Measurements from ENCODE around the gene GALNTL6.

The GALNTL6 gene

DNA sequence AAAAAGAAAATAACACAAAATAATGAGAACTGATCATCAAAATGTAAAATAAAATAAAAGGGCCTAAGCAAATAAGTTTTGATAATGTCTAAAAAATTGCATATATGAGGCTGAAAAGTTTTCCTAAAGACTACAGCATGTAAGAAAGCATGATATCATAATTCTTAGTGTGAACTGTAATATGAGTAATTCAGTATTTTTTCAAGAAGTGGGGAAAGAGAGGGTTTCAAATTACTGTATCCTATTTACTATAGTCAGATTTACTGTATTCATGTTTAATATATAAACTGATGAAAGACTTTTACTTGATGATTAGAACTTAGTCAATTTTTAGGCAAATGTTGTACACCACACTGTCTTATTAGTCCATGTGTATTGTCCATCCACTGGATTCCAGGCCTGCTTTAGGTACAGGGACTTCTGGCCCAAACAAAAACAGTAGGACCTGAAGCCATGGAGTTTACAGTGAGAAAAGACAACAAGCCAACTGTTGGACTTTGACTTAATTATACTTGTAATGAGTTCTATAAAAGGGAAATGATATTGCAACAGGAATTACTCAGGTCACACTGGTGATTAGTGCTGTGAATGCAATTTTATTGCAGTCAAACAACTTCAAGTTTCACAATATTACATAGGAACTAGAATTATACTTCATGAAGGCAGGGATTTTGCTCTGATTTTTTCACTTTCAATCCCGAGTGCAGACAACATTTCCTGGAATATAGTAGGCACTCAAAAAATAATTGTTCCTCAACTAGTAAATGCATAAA lies 837.7 kb downstream of the GALNTL6 start:
- no peak for DNase-seq (ENCODE audit: low read depth in 3 of 3, low spot score in 1 of 3)

DNA sequence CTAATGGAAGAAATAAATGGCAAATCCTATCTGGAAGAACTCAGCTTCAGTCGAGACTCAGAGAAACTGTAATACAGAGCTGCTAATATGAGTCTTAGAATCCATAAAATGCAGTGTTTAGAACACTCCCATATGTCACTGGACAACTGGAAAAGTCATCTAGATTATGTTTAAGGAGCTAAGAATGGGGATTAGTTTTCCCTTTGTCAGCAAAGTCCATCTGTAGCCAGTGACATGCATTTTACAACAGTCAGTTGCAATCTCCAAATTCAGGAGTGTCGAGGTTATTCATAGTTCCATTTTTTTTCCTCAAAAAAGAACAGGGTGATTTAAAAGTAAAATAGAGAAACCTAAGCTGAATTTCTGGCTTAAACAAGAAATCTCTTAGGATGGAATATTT lies 838.8 kb downstream of the GALNTL6 start:
- no peak for DNase-seq (ENCODE audit: low read depth in 3 of 3, low spot score in 1 of 3)

DNA sequence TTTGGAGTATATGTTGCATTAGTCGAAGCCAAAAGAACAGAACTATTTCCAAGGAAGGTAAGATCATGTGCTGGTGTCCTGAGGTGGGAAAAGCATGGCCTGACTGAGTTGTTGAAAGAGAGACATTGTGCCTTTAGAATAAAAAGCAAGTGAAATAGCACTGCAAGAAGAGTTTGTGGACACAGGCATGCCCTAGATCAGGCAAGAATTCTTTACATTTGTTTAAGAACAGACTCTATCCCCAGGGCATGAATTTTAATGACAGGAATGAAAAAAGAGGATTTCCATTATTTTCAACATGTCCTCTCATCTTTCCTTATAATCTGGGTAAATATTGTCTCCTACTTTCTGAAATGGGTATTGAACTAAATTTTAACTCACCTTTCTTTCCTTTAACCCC lies 839.2 kb downstream of the GALNTL6 start:
- no peak for DNase-seq (ENCODE audit: low read depth in 3 of 3, low spot score in 1 of 3)

DNA sequence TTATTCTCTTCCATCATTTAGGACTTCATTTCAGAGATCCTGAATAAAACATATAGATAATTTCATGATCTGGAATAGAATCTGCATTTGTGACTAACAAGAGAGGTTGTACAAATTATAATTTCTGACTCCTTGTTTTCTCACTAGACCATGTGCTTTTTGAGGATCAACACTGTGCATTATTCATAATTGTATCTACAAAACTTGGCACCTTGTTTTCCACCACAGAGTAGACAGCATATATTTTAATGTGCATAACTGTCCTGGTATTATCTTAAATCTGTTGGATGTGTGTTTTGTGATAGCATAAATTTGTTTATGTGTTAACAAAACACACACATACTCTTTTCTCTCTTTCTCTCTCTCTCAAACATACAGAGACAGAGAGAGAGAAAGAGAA lies 840.5 kb downstream of the GALNTL6 start:
- DNase-seq (ENCODE audit: low read depth in 3 of 3, low spot score in 1 of 3): no peak

DNA sequence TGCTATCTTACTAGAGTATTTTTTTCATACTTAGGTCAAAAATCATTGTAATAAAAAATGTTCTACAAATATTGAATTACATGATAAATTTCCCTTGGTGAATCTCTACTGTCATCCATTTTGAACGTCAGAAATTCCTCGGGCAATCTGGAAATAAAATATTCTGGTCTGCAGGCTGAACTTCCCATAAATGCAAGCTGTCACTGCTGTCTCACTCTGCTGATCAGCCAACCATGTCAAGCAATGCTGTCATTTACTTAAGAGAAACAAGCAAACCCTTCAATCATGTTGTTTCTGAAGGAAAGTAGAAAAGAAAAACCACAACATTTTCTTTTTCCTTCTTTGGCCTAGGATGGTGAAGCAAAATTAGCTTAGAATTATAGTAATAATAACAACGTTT lies 841.3 kb downstream of the GALNTL6 start:
- DNase-seq (ENCODE audit: low read depth in 3 of 3, low spot score in 1 of 3): no peak

DNA sequence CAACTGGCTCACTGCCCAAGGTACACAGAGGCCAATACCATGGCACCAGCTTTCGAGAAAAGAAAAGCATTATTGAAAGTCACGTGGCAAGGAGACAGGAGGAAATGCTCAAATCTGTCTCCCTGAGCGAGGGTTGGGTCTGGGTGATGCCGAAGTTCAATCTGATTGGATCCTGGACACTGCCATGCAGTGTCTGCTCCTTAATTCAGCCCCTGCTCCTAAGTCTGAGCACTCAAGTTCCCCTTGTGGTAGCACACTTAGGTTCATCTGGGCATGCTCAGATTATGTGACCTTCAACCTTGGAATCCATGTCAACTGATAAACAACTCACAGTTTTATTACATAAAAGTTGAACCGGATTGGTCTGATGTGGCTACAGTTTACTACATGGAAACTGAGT lies 842.9 kb downstream of the GALNTL6 start:
- no peak for DNase-seq (ENCODE audit: low read depth in 3 of 3, low spot score in 1 of 3)

DNA sequence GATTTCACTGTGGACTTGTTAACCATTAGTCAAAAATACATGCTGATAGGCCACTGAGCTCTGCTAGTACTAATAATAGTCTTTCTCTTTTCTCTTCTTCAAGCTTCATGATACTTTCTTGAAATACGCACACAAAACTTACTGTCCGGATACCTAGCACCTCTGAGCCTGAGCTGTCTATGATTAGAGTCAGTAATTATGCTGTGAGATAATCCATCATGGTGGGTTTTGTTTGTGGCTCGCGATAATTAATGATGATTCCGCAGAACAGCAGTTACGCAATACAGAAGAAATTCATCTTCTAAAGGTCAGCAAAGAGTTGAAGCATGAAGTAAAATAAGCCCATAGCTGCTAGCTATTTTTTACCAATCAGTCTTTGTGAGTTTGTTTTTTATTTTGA lies 843.9 kb downstream of the GALNTL6 start:
- DNase-seq (ENCODE audit: low read depth in 3 of 3, low spot score in 1 of 3): no peak

DNA sequence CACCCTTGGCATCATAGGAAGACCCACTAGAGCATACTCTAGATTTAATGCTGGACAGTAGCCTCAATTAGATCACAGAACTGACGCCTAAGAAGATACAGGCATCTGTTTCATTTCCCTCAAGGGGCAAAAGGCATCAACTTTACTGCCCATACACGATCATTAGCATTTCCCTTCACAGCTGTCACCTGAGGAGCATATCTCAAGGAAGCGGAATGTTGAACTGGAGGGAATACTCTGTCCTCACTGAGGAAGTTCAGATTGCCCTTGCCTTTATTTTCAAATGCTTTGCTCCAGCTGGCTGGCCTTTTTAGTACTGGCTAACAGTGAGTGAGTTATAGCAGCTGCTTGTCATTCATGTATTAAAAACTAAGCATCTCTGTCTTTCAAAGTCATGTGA lies 847.0 kb downstream of the GALNTL6 start:
- no peak for DNase-seq (ENCODE audit: low read depth in 3 of 3, low spot score in 1 of 3)

DNA sequence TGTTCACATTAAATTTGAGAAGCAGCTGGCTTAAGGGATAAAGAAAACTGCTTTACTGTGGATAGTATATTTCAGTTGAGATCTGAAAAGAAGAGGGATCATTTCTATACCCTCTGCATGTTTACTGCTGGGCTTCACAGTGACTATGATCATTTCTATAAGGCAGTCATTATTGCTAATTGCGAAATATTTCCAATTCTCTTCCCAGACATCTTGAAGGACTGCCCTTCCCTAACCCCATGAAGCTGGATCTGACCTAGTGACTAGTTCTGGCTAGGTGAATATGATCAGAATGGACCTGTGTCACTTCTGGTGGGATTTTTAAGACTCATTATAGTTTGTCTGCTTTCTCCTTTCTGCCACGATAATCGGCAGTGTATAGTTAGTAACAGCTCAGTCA lies 848.9 kb downstream of the GALNTL6 start:
- no peak for DNase-seq (ENCODE audit: low read depth in 3 of 3, low spot score in 1 of 3)

DNA sequence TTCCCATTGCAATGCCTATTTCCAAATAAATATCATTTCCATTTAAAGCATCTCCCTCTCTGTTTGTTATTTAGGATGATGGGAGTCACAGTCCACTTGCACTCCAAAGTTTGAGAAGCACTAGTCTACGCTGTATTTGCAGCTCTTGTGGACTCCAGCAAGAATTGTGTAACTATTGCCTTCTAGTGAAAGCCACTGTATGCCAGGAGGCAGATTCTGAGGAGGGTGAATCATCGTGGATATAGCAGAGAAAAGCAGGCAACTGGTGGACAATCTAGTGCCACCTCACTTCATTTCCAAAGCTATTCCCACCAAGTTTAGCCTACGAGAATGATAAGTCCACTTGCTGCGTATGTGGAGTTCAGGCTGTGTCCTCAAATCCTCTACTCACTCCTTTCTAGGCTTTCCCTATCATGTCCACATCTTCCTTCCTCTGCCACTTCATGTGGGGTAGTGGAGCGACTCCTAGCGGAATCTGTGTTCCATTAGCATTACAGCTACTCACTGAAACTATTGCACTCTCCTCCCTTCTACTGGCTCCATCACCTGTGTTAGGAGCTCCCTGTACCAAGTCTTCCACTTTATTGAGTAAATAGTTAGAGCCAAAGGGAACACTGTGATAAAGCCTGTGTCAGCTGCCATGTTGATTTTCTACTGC lies 853.6 kb downstream of the GALNTL6 start:
- no peak for DNase-seq (ENCODE audit: low read depth in 3 of 3, low spot score in 1 of 3)

DNA sequence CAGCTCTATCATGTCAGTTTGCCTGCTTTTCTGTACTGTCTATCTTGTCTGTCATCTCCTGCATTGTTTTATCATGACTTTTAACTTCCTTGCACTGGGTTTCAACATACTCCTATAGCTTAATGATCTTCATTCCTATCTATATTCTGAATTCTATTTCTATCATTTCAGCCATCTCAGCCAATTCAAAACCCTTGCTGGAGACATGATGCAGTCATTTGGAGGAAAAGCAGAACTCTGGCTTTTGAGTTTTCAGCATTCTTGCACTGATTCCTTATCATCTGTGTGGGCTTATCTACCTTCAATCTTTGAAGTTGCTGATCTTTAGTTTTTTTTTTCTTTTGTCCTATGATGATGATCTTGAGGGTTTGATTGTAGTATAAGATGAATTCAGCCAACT lies 861.6 kb downstream of the GALNTL6 start:
- DNase-seq (ENCODE audit: low read depth in 3 of 3, low spot score in 1 of 3): no peak

DNA sequence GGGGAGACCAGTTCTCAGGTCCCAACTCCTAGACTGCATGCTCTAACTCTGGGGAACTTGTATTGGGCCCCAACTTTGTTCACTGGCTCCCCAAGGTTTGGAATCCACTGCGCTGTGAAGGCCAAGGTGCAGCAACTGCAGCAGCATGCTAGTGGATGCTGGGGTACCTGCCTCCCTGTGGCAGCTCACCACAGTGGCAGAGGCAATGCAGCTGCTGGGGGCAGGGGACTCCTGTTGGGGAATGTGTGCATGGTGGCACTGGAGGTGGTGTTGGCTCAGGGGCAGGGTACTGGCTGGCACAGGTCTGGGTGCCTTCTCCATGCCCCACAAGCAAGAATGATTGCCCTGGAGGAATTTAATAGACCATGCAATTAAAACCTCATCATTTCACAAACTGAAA lies 862.0 kb downstream of the GALNTL6 start:
- DNase-seq (ENCODE audit: low read depth in 3 of 3, low spot score in 1 of 3): no peak

DNA sequence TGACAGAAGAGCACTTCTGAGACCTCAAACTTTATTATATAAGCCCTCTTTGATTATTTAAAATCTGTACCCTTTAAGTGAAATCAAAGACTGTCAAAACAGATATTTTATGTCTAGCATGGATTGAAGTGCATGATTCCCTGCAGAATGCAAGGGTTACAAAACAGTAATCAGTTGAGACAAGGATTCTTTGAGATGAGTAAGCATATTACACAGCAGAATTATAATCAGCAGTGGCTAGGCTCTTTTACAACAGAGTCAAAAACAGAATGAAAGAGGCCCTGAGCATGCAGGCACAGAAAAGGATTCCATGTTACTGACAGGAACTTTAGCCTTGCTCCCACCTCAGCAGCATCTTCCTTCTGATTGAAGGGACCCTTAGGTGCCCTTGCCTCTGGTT lies 867.5 kb downstream of the GALNTL6 start:
- DNase-seq (ENCODE audit: low read depth in 3 of 3, low spot score in 1 of 3): no peak

DNA sequence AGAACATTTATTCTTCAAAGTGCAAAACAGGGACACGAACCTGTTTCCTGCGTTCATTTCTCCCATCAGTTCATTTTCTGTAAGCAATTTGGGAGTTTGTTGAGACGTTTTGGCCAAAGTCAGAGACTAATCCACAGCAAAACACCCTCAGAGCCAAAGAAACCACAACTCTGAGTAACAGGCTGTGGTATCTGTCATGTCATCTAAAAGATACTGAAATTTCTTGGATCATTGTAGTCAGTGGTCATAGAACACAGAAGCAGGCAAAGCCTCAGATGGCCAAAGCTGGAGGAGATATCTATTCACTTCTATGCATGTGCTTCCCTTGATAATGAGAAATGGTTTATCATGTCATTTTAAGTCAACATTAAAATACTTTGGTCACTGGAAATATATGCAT lies 869.8 kb downstream of the GALNTL6 start:
- DNase-seq (ENCODE audit: low read depth in 3 of 3, low spot score in 1 of 3): no peak

DNA sequence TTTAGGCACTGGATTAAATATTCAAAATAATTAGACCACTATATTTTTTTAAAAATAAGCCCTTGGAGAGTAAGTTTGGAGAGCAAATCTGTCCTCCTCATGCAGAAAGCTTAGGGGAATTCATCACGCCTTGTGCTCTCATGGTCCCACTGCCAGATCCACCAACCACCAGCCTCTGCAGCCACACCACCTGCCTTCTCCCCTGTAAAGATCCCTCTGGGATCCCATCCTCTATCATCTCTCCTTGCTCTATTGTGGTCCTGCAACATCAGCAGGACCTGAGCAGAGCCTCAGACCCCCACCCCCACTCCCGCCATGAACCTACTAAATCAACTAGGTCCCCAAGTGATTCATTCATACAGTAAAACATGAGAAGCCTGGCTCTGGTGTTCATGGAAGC lies 872.8 kb downstream of the GALNTL6 start:
- no peak for DNase-seq (ENCODE audit: low read depth in 3 of 3, low spot score in 1 of 3)

DNA sequence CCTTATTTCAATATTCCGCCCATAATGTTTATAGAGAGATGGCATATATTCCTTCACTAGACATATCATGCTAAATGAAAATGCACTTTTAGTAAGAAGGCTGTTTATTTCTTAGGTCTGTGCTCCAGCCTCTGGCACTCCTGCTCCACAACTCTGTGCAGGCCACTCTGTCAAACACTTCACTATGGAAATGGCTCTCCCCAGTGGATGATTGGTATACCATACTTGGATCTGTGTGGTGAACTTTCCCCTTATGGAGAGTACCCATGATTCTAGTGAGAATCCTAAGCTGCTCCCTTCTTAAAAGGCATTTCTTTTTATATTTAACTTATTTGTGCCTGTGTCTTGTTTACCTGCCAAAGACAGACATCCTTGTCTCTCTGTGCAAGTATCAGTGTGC lies 875.3 kb downstream of the GALNTL6 start:
- DNase-seq (ENCODE audit: low read depth in 3 of 3, low spot score in 1 of 3): no peak

DNA sequence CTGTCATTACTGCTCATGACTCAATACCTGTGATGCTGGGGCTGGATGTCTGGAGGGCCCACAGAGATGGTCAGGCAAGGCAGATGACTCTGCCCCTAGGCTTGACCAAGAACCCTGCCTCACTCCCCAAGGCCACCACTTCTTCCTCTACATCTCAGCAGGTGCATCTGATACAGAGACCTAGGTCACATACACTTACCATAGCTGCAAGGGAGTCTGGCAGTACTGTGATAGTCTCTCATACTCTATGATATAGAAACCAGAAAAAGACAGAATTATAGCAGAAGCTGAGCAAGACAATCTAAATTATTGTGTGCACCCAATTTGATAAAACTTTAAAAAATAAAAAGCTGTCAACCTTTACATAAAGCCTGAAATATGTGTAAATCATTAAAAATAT lies 878.3 kb downstream of the GALNTL6 start:
- DNase-seq (ENCODE audit: low read depth in 3 of 3, low spot score in 1 of 3): no peak

DNA sequence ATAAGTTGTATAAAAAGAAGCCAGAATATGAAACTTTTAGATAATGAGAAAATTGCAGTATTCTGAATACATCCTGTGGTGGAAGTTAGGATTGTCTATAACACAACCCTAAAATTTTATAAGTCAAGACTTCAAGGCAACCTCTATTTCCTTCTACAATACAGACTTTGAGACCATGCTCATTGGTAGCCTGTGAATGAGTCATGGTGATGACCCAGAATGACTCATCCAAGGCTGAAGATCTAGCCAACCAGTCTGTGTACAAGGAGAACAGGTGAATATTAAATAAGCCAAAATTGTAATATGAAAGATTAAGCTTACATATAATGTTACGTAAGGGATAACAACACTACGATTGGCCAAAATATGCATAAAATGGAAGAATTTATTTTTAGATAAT lies 879.5 kb downstream of the GALNTL6 start:
- no peak for DNase-seq (ENCODE audit: low read depth in 3 of 3, low spot score in 1 of 3)

DNA sequence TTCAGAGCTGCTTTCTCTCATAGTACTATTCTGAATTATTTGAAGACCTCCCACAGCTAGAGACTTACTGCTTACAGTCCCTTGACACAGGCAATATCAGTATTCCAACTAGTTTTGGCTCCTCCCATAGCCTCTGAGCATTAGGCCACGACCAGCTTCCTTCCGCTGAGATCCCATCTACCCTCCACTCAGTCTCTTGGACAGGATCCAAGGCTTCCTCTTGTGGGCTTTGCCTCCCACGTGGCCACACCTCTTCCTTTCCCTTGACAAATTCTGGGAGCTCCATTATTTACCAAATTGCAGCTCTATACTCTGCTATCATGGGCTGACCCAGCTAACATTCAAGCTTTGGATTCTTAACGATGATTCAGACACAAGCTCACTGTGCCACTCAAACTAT lies 885.1 kb downstream of the GALNTL6 start:
- DNase-seq (ENCODE audit: low read depth in 3 of 3, low spot score in 1 of 3): no peak

DNA sequence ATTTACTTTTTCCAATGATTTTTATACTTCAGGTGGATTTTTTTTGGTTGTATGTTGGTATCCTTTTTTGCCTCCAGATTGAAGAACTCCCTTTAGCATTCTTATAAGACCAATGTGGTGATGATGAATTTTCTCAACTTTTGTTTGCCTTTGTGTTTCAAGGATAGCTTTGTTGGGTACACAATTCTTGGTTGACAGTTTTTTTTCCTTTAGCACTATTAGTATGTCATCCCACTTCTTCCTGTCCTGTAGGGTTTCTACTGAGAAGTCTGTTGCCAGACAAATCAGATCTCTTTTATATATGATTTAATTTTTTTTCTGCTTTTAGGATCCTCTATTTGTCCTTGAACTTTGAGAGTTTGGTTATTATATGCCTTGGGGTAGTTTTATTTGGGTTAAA lies 892.4 kb downstream of the GALNTL6 start:
- no peak for DNase-seq (ENCODE audit: low read depth in 3 of 3, low spot score in 1 of 3)

DNA sequence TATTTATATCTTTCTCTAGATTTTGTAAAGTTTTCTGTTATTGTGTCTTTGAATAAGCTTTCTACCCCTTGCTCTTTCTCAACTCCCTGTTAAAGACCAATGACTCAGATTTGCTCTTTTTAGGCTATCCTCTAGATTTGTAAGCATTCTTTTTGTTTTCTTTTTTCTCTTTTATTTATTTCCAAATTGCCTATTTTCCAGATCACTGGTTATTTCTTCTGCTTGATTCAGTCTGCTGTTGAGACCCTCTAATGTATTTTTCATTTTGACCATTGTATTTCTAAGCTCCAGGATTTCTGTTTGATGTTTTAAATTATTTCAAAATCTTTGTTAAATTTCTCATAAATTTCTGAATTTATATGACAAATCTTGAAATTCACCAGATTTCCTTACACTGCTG lies 892.8 kb downstream of the GALNTL6 start:
- DNase-seq (ENCODE audit: low read depth in 3 of 3, low spot score in 1 of 3): no peak

DNA sequence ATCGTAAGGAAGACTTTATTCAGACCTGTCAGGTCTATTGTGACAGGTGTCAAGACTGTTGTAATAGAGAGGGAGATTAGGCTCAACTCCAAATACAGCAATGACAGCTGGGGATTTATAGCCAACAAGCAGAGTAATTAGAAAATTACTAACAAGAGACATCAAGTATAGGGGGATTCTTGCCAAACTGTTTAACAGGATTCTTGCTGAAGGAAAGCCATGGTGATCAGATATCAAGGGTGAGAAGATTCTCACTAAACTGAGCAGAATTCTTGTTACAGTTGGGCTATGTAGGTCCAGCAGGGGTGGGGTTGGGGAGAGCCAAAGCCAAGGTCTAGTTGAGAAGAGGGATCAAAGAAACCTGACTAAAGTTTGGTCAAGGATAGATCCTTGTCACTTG lies 894.4 kb downstream of the GALNTL6 start:
- DNase-seq (ENCODE audit: low read depth in 3 of 3, low spot score in 1 of 3): no peak

DNA sequence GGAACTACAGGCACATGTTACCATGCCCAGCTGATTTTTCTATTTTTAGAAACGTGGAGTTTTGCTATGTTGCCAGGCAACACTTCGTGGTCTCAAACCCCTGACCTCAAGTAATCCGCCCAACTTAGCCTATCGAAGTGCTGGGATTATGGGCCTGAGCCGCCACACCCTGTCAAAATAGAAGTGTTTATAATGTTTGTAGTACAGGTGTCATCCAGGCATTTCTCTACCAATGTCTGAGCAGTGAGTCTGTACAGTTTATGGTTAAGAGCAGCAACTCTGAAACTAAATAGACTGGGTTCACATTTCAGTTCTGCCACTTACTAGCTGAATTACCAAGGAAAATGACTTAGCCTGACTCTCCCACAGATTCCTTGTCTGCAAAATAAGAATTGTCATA lies 895.0 kb downstream of the GALNTL6 start:
- DNase-seq (ENCODE audit: low read depth in 3 of 3, low spot score in 1 of 3): no peak

Data from stimulated activated CD4-positive, alpha-beta T cell treated with anti-CD3 and anti-CD28 coated beads, TNF-alpha, amount 100 ng/mL, for 1 hour (primary cell).